ENCODE measurements around the gene MAFG.

MAFG gene

GRCh38 chr17:81909966-81910839, 17.3 kb downstream of the MAFG start:
- no peak for DNase-seq (ENCODE audit: low read depth, low spot score)

GRCh38 chr17:81909231-81909630, 18.3 kb downstream of the MAFG start:
- DNase-seq (ENCODE audit: low read depth, low spot score) = no peak

- DNase-seq (ENCODE audit: low read depth, low spot score) = no peak
Observed at GRCh38 chr17:81908793-81909192, 18.7 kb downstream of the MAFG start.

GRCh38 chr17:81907219-81908145, 20.1 kb downstream of the MAFG start:
- DNase-seq (ENCODE audit: low read depth, low spot score) = no peak

- DNase-seq (ENCODE audit: low read depth, low spot score) = no peak
Observed at GRCh38 chr17:81906476-81907218, 20.9 kb downstream of the MAFG start.

GRCh38 chr17:81905993-81906392, 21.5 kb downstream of the MAFG start:
- no peak for DNase-seq (ENCODE audit: low read depth, low spot score)

GRCh38 chr17:81905424-81905875, 22.1 kb downstream of the MAFG start:
- DNase-seq (ENCODE audit: low read depth, low spot score) = no peak

GRCh38 chr17:81904600-81905423, 22.7 kb downstream of the MAFG start:
- no peak for DNase-seq (ENCODE audit: low read depth, low spot score)

- no peak for DNase-seq (ENCODE audit: low read depth, low spot score)
Observed at GRCh38 chr17:81903896-81904599, 23.5 kb downstream of the MAFG start.

GRCh38 chr17:81903415-81903831, 24.1 kb downstream of the MAFG start:
- no peak for DNase-seq (ENCODE audit: low read depth, low spot score)

- DNase-seq (ENCODE audit: low read depth, low spot score) = no peak
Observed at GRCh38 chr17:81902653-81903414, 24.7 kb downstream of the MAFG start.

GRCh38 chr17:81902023-81902652, 25.4 kb downstream of the MAFG start, which contains the start of gene NPB:
TSS of gene NPB (plus strand) at chr17:81902238. CDS start at chr17:81902278, 40 bp downstream.
- DNase-seq (ENCODE audit: low read depth, low spot score) = no peak

GRCh38 chr17:81901167-81902022, 26.1 kb downstream of the MAFG start:
- no peak for DNase-seq (ENCODE audit: low read depth, low spot score)

GRCh38 chr17:81900181-81900820, 27.2 kb downstream of the MAFG start:
- DNase-seq (ENCODE audit: low read depth, low spot score) = no peak

- DNase-seq (ENCODE audit: low read depth, low spot score) = no peak
Observed at GRCh38 chr17:81899514-81900166, 27.9 kb downstream of the MAFG start.

- DNase-seq (ENCODE audit: low read depth, low spot score) = no peak
Observed at GRCh38 chr17:81898885-81899284, 28.6 kb downstream of the MAFG start.

Measured in iPS DF 19.7 (cell line).